AG04450 (cell line): ENCODE data around the gene NKX6-2. TPM values are rescaled to one million over a fixed set of nuclear protein-coding genes. Genes with fewer than 3 reads are reported as not detected.

Experiments used
- CTCF ChIA-PET: fragments of 300-600, 350-600 bp; formaldehyde crosslinking; extraction: SDS; loops from one replicate; lab custom pipeline; 2022; ENCODE audit warnings: antibody characterized with exemption, inconsistent platforms; lab: Charles Lee
- POLR2A ChIA-PET: fragments of 350-600 bp; formaldehyde crosslinking; extraction: SDS; loops from one replicate; lab custom pipeline; 2021; ENCODE audit warnings: antibody characterized with exemption, inconsistent platforms; lab: Yijun Ruan, JAX
- DNase-seq: peaks from one replicate; pipeline ENCODE4 v3.0.0-alpha.2; 2011; ENCODE audit warnings: low read depth, low spot score
- H3K27ac ChIP-seq: one replicate; pipeline ENCODE4 v1.5.1; 2012; ENCODE audit warnings: low read depth, low read length, control low read depth
- H3K27me3 ChIP-seq: one replicate; pipeline ENCODE4 v1.6.0; 2012; ENCODE audit warnings: low read length; ENCODE audit not compliant: control insufficient read depth, insufficient read depth
- H3K4me3 ChIP-seq: 2 replicates; pipeline ENCODE4 v1.5.1; 2011; ENCODE audit warnings: mild to moderate bottlenecking, low read depth, low read length, control low read depth
- H3K9me3 ChIP-seq: 2 replicates; pipeline ENCODE4 v1.5.1; 2012; ENCODE audit warnings: low read length; ENCODE audit not compliant: control insufficient read depth, insufficient read depth
- polyA plus RNA-seq: library from polyadenylated mRNA; depleted of rRNA; stranded (reverse); fragments of >200 nt; gene quantifications from 2 replicates; pipeline ENCODE4 v1.2.3, GENCODE V29; 2011
- TF ChIP-seq, protein P1 (sequence below): IDR thresholded peaks from 2 replicates; pipeline ENCODE4 v1.5.1; 2011; ENCODE audit warnings: low read depth, low read length, control low read depth, inconsistent platforms

NKX6-2 gene
- polyA plus RNA-seq, 1 experiment = not detected

DNA sequence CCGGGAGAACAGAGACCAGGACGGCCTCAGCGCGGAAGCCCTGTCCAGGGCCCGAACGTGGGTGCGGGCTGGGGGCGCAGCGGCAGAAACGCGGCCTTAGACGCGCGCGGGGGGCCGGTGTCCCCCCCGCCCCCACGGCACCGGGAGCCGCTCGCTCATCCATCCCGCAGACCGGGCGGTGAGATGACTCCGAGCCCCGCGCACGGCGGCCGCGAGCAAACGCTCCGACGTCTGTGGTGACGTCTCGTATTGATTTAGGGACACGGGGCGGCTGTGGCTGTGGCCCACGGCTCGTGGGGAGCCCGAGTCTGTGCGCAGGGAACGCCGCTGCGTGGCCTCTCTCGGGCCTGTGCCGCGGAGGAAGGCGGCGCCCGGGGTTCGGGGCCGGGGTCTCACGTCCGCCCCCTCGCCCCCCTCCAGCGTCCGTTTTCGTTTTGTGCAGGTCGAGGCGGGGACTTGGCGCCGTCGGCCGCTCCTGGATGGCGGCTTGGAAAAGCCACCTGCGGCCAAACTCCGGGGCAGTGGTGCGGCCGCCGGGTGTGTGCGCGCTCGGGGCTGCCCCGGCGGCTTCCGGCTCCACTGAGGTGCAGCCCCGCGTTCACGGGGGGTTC is 1.0 kb upstream of the NKX6-2 start:
- peaks cover 42% of the 10 kb centered on the region for H3K27me3 ChIP-seq
- TF ChIP-seq, protein P1, sequence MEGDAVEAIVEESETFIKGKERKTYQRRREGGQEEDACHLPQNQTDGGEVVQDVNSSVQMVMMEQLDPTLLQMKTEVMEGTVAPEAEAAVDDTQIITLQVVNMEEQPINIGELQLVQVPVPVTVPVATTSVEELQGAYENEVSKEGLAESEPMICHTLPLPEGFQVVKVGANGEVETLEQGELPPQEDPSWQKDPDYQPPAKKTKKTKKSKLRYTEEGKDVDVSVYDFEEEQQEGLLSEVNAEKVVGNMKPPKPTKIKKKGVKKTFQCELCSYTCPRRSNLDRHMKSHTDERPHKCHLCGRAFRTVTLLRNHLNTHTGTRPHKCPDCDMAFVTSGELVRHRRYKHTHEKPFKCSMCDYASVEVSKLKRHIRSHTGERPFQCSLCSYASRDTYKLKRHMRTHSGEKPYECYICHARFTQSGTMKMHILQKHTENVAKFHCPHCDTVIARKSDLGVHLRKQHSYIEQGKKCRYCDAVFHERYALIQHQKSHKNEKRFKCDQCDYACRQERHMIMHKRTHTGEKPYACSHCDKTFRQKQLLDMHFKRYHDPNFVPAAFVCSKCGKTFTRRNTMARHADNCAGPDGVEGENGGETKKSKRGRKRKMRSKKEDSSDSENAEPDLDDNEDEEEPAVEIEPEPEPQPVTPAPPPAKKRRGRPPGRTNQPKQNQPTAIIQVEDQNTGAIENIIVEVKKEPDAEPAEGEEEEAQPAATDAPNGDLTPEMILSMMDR = no peak

GRCh38 chr10:132786476-132786883 is 533 bp upstream of the NKX6-2 start:
- ChIA-PET CTCF (no interaction called here), POLR2A (no interaction called here)
- no peak for DNase-seq
- TF ChIP-seq, protein P1 = no peak
- H3K4me3 ChIP-seq = no peak overlapping the region
- H3K27me3 ChIP-seq = peaks cover 42% of the 10 kb centered on the region
- H3K9me3 ChIP-seq = peaks cover 7% of the 10 kb centered on the region; the same call in 1 of the 2 replicates
- no peak overlapping the region for H3K27ac ChIP-seq

More for the DNA sequence above, 1.0 kb upstream of the NKX6-2 start:
- Histone ChIP-seq H3K27ac (no peak overlapping the region), H3K4me3 (no peak overlapping the region), H3K9me3 (peaks cover 7% of the 10 kb centered on the region; the same call in 1 of the 2 replicates)
- DNase-seq = no peak
- ChIA-PET CTCF (no interaction called here), POLR2A (no interaction called here)

DNA sequence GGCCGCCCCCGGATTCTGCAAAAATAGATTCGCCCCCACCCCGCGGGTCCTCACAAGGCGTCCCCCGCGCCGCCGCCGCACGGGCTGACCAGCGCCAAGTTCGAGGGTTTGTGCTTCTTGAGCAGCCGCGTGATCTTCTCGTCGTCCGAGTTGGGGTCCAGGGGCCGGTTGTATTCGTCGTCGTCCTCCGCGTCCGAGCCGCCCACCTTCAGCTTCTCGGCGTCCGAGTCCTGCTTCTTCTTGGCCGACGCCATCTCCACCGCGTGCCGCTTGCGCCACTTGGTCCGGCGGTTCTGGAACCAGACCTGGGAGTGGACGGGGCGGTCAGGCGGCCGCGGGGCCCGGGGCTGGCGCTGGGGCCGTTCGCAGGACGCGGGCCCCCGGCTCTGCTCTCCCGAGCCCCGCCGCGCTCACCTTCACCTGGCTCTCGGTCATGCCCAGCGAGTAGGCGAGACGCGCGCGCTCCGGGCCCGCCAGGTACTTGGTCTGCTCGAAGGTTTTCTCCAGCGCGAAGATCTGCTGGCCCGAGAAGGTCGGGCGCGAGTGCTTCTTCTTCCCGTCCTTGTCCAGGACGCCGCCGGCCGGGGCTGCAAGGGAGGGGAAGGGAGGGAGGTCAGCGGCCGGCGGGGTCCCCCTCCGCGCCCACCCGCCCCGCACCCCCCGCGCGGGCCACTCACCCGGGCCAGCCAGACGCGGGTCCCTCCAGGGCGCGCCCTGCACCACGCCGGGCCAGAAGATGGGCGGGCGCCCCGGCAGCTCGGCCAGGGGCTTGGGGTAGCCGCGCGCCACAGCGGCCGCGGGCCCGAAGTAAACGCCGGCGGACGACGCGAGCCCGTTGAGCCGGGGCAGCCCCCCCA is 853 bp downstream of the NKX6-2 start:
- peaks cover 34% of the 10 kb centered on the region for H3K27me3 ChIP-seq
- POLR2A ChIA-PET = no interaction called here
- TF ChIP-seq, protein P1 = no peak
- CTCF ChIA-PET = no interaction called here
- no peak overlapping the region for H3K27ac ChIP-seq
- no peak overlapping the region for H3K4me3 ChIP-seq
- DNase-seq = no peak
- peaks cover 7% of the 10 kb centered on the region; the same call in 1 of the 2 replicates for H3K9me3 ChIP-seq

DNA sequence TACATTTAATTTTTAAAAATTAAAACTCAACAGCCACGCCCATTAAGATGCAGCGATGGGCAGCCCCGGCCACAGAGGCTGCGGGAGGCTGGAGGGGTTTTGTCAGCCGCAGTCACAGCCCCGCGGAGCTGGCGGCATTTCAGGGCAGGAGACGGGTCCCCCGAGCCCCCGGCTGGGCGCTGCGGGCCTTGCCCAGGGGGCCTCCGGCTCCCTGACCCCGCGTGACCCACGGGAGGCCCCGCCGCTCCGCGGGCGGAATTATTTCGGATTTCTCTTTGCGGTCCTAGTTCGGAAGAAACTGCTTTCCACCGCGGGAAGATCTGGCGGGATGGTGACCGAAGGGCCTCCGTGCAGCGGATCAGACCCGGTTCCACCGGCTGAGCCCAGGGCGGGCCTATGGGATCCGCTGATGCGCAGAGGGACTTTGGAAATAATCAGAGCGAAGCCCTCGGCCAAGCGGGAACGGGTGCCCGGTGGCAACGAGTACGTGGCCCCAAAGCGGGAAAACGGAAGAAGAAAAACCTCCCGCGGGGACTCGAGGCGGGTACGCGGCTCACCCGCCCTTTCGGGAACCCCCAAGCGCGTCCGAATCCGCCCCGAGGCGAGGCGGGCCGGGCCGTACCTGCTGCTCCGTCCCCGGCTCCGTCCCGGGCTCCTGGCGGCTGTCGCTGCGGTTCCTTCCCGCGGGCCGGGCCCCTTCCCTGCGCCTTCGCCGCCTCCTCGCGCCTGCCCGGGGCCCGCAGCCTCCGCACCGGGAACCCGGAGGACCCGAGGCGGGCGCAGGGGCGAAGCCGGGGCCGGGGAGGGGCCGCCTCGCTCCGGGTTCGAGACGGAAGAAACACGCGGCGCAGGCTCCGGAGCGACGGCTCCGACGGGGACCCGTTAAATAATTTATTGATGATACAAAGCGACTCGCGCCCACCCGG is 1.7 kb downstream of the NKX6-2 start:
- H3K27ac ChIP-seq = no peak overlapping the region
- DNase-seq = no peak
- no peak overlapping the region for H3K4me3 ChIP-seq
- POLR2A ChIA-PET = no interaction called here
- H3K27me3 ChIP-seq = peaks cover 28% of the 10 kb centered on the region
- peaks cover 7% of the 10 kb centered on the region; the same call in 1 of the 2 replicates for H3K9me3 ChIP-seq
- TF ChIP-seq, protein P1 = no peak
- CTCF ChIA-PET = no interaction called here
